Activated effector memory CD4-positive, alpha-beta T cell treated with anti-CD3 and anti-CD28 coated beads, Interleukin-2, amount 50 U/mL, for 16 hours (primary cell): ENCODE measurements around the gene SHISAL1.

Experiments used
- DNase-seq: peaks from one replicate; pipeline ENCODE4 v3.0.0-alpha.2; 2020

The SHISAL1 gene

DNA sequence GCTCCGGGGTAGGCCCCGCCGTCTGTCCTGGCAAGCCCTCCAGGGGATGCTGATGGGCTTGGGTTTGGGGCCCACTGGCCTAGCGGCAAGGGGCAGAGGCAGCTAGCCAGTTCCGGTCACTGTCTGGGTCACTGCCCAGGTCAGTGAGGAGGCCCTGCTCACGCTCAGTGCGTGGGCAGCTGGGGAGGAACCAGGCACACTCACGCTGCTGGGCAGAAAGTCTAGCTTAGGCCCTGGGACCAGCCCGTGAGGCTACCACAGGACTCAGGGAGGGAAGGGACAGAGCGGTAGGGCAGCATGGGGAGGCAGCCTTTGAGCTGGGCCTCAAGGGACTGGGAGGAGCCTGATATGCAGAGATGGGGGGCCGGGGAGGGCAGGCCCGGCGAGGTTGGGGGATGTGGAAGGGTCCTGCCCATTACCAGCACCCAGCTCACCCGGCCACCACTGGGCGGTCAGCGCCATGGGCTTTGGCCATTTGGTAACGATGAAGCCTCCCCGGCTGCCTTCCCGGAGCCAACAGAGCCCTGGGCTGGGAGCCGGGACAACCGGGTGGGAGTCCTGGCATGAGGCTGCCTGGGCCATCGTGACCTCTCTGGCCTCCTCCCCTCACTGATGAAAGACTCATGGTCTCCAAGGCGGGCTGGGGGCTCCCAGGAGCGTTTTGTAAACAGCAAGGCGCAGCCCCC lies 14.2 kb downstream of the SHISAL1 start:
- DNase-seq: no peak

DNA sequence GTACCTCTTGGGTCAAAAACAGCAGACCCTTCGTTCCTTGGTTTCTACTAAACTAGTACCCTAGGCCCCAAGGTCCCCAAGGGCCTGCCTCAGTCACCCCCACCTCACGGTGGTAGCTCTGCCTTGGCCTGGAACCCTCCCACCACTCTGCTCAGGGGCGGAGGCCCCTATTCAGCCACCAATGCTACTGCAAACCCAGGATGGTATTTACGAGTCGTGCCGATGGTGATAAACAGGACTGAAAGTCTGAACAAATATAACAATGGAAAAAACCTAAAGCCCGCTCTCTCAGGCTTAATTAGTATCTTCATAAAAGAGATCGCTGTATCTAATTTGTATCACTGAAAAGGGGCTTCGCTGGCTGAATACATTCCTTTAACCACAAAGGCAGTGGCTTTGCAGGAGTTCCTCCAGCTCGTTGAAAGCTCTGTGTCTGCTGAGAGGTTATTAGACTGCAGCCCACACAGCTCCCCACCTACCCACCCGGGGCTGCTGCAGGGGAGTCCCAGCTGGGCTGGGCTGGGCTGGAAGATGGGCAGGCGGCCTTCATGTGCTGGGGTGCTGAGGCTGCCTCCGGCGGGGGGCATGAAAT lies 15.2 kb downstream of the SHISAL1 start:
- DNase-seq: no peak

DNA sequence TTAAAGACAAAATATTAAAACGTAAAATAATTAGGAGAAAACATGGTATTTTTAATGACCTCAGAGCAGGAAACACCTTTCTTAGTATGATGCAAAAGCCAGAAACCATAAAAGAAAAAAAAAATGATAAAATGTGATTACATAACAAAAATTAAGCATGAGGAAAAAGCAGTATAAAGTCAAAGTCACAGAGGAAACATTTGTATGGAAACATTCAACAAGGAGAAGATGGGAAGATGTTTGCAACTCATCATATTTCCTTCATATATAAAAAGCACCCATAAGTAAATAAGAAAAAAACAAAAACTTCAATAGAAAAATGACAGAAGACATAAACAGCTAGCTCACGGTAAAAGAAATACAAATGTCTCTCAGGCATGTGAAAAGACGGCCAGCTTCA lies 17.3 kb downstream of the SHISAL1 start:
- no peak for DNase-seq

DNA sequence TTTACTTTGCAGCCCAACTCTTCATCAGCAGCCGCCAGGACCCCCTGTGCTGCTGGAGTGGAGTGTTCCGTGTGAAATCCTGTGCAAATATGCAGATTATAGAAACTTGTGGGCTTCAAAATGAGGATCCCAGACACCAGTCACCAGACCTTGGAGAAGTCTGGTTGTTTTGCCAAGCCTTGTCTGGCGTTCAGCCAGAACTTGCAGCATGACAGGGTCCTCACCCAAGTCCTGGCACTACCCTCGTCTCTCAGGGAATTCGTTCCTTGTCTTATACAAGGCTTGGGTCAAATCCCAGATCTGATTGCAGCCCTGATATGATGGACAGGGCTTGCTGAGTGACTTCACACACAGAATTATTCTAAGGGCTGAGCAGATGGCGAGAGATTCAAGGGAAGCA lies 18.9 kb downstream of the SHISAL1 start:
- DNase-seq: no peak

DNA sequence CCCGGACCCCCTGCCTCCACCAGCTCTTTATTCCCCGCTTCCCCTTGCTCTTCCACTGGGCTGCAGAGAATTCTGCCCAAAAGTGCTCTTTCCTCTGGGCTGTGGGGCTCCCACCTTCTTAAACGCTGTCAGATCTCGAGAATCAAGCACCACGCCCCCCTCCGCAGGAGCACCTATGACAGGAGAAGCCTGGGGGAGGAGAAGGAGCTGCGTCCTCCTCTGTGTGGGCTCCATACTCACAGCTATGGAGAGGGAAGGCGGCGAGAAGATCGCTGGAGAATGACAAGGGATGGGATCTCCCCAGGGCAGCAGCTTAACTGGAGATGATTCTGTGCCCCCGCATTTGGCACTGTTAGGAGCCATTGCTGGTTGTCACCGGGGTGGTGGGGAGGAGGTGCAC lies 19.7 kb downstream of the SHISAL1 start:
- DNase-seq: no peak

DNA sequence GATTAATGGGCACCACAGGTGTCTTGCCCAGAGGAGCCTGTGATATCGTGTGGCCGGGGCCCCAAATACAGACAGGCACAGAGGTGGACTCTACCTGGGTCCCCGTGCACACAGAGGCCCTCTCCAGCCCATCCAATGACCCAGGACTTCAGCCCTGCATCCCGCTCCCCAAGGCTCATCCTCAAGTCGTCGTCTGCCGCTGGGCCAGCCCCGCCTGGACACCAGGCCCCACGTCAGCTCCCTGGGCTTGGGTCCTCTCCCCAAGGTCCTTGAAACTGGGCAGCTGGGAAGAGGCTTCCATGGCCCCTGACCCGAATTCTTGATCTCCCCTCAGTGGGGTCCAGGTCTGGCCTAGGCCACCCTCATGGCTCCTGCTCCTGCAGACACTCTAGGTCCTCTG lies 20.2 kb downstream of the SHISAL1 start:
- no peak for DNase-seq

DNA sequence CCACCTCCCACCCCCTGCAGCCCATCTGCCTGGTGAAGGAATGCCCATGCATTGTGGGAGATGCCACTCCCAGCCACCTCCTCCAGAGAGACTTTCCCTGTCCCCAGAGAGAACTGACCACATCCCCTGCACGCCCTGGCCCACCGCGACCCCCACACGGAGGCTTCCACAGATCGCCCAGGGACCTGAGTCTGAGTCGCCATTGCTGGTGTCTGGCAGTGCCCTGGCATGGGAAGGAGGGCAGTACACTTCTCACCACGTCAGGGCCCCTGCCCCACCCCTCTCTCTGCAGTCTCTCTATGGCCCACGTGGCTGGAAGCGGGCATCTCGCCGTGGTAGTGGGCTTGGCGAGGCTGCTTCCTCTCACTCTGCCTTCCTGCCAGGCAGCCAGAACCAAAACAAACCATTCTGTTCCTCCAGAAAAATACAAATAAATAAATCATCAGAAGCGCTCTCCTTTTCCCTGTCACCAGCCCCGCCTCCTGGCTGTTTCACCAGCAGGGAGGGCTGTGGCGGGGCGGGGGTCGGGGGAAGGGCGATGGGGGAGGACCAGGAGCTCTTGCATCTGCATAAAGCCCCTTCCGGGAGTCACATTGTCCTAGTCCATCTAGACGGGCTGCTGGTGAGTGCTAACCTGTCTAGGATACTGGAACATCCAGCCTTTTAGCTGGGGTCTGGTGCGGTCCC lies 20.9 kb downstream of the SHISAL1 start:
- no peak for DNase-seq

DNA sequence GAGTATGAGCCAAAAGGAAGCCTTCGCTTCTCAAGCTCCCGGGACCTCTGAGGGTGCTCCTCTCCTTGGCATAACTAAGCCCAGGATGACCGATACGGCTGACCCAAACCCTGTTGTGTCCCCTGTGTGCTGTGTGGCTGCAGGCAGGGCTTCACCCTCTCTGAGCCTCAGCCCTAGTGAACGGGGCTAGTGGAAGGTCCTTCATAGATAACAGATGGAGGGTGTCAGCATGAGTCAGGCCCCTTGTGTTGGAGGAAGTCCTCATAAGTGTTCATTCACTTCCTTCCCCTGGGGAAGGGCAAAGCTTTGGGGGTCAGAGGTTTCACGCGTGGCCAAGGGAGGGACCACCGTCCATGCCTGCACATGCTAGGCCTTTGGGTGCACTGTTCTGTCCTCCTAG lies 21.5 kb downstream of the SHISAL1 start:
- no peak for DNase-seq

DNA sequence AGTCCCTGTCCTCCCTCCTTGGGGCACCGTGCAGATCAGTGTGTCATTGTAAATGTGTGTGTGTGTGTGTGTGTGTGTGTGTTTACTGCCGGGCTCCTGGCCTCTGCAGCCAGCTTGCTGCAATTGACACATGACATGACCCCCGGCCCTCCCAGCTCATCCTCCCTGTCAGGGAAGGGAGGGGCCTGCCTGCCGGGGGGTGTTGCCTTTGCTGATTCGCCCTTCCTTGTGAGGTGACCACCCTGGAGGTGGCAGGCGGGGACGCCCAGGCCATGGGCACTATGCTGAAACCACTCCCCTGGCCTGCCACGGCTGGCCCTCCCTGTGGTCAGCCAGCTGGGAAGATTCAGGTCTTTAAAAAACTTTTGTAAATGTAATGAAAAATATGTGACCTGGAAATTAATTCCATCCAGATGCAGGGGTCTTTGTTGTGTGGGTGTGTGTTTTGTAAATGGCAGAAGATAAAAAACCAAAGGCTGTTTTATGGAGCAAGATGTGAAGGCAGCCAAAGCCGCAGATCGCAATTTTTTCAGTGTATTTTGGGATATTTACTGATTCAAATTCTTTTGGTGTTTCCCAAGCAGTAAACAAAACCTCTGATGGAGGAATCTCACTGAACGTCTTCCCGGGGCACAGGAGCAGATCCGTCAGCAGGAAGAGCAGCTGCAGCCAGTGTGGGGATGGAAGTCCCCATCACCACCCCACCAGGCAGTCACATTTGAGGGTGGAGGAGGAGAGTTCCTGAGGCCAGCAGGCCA lies 23.2 kb downstream of the SHISAL1 start:
- DNase-seq: no peak

DNA sequence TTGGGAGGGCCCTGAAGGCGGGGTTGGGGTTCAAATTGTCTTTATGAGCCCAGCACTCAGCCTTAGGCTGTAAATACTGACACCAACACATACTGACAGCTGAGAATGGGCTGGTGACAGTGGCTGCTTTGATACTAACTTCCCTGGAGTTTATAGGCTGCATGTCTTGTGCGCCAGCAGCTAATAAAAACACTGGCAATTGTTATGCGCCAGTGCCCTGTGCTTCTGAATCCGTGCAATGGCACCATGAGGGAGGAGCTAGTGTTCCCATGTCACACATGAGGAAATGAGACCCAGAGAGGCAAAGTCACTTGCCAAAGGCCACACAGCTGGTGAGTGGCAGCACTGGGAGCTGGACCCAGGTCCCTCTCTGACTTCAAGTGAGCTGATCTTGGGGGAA lies 23.8 kb downstream of the SHISAL1 start:
- no peak for DNase-seq

DNA sequence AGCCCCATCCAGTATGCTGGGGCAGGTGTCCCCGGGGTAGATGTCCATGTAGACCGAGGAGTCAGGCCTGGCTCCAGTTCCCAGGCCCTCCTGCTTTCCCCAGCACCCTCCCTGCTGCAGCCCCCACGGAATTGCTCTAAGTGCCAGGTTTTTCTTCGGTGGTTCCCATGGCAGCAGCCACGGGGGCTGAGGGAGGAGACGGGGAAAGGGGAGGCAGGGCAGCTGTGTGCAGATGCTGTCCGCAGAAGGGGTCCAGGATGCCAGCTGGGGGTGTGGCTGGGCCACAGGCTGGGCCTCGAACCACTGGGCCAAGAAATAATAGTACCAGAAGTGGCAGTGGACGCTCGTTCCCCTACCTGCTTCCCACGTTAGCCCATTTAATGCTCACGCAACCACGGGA lies 25.0 kb downstream of the SHISAL1 start:
- no peak for DNase-seq

DNA sequence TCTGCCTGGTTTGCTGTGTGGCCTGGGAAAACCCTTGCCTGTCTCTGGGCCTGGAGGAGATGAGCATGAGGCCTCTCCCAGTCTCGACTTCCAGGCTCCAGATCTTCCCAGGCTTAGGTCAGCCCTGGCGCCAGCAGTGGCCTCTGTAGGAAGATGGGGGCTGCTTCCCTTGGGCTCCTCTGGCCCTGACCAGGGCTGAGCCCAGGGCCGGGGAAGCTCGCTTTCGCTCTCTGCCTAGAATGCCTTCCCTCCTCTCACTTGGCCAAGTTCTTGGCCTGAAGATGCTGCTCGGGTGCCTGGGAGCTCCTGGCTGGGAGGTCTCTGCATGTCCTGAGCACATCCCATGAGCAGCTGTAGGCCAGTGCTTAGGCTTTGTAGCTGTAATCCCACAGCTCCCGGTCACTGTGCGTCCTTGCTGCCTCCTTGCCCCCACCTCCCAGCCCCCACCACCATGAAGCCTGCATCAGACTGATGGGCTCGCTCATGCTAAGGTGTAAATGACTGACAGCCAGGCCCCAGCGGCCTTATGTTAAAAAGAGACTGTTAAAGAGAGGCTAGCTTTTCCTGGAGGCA lies 25.5 kb downstream of the SHISAL1 start:
- no peak for DNase-seq

DNA sequence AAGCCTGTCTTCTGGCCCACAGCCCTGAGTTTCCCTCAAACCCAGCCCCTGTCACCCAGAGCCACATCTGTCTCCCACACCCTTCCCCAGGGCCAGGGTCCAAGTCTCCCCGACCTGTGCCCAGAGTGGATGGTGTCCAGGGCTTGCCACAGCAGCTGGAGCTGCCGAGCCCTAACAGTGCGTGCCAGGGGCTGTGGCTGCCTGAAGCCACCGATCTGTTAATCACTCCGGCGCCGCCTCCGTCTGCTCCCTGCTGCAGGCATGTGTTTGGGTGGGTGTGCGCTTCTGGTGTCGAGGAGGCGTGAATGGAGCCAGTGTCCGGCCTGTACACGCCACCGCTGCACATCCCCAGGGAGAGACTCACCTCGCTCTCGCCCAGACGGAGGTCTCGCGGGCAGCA lies 26.1 kb downstream of the SHISAL1 start:
- DNase-seq: no peak

DNA sequence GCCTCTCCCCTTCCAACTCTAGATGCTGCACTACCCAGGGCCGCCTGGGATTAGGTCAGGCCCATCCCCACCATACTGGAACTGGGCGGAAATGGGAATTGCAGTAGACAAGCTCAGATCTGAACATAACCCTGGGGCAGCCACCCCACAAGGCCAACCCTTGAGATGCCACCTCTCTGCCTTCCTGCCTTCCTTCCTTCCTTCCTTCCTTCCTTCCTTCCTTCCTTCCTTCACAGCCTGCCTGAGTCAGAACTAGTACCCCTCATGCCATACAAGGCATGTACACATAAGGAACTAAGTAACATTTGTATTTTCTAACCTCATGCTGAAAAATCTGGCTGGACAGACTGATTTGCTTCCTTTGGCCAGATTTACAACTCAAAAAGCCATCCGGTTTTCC lies 28.0 kb downstream of the SHISAL1 start:
- no peak for DNase-seq

DNA sequence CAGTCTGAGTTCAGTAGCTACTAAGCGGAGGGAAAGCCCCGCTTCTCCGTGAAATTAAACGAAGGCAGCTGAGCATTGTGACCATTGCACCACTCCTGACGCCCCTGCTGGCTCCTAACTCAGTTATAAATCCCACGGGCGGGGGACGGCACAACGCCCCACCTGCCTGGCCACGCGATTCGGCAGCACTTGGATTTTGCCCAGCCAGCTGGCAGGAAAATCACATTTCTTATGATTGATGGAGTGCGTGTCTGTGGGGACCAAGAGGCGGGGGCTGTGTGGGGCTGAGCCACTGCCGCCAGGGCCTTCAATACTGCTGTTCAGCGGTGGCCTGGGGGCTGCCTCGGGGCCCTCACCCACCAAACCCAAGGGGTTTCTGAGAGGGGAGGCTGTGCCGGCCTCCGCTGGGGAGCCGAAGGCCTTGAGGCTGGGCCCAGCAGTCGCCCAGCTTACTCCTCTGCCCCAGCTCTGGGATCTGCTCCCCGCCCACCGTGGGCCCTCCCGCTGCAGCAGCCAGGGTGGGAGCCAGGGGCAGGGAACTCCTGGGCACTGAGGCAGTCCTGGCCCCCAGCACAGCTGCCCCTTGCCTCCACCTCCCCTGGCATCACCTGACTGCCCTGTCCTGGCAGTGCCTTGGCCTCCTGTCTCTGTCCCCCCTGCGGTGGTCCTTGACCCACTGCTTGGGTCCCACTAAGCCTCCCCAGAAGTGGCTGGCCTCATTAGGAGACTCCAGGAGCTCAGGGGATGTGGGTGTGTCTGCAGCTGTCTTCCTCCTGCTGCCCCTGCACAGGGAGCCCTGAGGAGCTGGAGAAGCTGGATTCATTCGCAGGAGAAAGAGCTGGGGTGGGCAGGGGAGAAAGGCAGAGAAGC lies 30.7 kb downstream of the SHISAL1 start:
- DNase-seq: no peak

DNA sequence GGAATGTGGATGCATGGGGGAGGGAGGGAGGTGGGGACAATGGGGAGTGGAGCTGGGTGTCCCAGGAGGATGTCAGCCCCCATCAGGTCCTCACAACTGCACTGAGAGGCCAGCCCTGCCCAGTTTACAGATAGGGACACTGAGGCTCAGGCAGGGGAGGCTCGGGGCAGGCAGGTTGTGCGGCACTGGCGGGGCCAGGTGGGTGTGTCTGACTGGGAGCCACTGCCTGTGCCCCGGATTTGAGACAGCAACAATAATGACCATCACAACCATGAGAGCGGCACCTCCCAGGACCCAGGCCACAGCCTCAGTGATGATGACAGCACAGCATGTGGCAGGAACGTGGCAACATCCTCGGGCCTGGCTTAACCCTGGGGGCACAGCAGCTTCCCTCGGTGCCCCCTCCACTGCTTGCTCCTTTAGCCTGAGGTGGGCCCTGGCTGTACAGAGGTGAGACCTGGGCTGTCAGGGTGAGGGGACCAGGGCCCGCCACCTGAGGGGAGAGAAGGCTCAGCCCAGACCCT lies 32.0 kb downstream of the SHISAL1 start:
- DNase-seq: no peak

DNA sequence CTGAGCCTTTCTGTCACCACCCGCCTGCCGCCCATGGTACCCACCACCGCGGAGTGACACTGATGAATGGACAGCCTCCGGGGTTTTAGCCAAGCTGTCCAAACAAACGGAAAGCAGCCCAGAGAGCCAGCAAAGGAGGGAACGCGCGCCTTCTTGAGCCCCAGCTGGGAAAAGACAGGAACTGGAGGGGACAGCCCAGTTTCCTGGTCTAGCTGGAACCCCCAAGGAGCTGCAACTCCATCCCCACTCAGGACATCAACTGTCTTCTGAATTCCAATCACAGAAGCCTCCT lies 33.7 kb downstream of the SHISAL1 start:
- no peak for DNase-seq

DNA sequence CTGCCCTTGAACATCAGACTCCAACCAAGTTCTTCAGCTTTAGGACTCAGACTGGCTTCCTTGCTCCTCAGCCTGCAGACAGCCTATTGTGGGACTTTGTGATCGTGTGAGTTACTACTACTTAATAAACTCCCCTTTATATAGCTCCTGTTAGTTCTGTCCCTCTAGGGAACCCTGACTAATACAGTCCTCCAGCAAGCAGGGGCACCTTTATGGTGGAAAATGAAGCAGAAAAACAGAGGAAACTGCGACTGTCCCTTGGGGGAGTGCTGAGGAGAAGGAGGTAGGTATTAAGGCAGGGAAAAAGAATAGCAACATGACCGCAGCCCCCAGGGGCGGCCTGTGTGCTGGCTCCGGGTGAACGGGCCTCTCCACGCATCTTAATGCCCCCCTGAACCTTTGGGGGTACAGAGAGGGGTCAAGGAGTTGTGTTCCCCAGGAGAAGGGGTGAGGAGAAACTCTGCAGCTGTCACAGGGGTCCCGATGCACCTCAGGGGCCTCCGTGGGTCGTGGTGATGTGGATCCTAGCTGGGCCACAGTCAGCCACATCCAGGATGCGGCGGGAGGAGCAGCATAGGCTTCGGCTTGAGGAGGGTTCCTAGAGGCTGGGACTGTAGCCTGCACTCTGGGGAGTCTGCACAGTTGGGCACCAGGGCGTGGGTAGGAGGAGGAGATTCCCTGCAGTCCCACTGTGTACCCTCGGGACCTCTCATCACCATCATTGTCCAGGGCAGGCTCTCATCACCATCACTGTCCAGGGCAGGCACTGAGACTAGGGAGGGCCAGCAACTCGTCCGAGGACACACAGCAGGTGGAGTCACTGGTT lies 34.3 kb downstream of the SHISAL1 start:
- DNase-seq: no peak

DNA sequence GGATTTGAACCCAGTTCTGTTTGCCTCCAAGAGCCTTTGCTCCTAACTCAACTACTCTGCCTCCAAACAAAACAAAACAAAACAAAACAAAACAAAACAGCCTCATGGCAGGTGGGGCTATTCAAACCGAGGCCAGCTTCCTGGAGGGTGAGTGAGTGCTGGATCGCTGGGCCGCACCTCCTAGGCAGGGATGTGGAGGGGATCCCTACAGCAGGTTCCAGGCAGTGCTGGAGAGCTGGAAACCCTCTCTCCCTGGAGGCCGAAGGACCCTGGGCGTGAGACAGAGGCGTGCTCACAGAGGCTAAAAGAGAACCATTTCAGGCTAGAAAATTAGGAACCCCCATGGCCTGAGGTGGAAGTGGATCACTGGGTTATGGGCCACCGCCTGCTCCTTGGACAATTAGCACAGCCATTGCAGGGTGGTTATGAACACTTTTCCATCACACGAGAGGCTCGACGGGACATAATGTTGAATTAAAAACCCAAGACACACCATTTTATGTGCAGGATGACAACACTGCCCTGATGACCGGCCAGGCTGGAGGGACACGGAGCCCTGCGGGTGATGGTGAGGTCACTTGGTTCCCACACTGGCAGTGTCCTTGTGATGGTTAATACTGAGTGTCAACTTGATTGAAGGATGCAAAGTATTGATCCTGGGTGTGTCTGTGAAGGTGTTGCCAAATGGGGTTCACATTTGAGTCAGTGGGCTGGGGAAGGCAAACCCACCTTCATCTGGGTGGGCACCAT lies 35.2 kb downstream of the SHISAL1 start:
- DNase-seq: no peak

DNA sequence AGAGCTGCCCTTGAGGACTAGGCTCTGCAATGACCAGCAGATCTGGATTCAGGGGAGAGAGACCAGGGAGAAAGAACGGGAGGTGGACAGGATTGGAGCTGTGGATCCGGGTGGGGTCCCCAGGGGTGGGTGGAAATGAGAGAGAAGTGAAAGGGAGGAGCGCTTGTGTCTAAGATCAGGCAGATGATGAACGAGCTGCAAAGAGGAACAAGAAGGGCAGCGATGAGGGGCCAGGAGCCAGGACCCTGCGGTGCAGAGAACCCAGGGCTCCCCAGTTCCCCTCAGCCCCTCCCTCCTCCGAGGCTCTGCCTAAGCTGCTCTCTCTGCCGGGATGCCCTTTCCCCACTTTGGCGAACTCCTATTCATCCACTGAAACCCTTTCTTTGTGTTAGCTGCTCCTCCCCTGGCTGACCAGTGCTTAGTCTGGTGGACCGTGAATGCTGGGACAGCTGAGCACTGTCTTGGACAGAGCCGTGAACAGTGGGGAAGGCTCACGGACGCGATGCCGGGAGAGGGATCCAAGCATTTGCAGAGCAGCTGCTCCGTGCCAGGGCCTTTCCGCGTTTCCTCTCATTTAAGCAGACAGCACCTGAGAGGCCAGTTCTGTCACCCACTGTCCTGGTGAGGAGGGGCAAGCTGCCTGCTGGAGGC lies 35.9 kb downstream of the SHISAL1 start:
- no peak for DNase-seq
